IPS-NIHi11 (cell line): ENCODE data around the gene PBX1.
A peak's percentile ranks its signal among the peaks of the same experiment; 100 is the strongest.

Experiments
- DNase-seq: peaks from one replicate; pipeline ENCODE4 v3.0.0; 2012; ENCODE audit warnings: mixed read lengths, low spot score

The PBX1 gene

DNA sequence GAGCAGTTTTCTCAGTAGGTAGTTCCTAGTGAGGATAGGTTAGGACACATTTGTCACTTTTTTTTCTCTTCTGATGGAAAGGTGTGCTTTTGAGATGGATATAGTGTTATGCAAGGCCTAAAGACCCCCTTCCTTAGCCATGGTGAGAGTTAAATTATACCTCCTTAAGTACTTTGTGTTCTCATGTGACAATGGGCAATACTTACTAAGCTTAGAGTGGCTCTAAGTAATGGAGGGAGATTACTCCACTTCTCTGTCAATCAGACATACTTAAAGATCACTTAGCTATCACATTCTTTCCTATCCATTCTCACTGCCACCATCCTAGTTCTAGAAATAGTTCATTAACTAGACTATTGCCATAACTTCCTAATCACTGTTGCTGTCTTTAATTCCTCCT, 265.6 kb downstream of the PBX1 start:
- no peak for DNase-seq

DNA sequence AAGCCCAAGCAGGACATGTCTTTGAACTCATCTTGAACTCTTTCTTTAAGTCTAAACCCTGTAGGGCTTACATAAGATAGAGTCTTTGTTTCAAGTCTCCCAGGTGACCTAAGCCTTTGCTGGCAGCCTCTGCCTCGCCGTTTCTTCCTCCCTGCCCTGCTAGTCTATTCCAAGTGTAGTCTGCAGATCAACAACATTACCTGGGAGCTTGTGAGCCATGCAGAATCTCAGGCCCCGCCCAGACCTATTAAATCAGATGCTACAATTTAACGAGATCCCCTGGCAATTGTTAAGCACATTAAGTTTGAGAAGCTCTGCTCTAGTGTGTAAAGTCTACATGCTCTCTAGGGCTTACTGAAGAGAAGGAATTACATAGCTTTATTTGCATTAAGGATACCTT, 271.6 kb downstream of the PBX1 start:
- DNase-seq = no peak

DNA sequence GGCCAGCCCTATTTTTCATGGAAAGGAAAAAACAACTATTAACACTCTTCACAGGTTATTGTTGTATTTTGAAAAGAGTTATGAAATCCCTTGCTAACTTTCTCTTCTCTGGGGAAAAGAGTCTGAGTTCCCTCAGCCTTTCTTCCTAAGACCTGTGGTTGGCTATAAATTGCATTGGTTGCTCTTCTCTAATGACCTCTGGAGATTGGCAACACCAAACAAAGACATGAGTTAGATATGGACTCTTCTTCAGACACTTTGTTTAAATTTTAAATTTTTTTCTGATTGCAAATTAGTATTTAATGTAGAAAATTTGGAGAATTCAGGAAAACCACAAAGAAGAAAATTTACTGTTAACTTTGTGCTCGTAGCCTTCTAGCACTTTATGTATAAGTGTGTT, 275.7 kb downstream of the PBX1 start:
- no peak for DNase-seq

DNA sequence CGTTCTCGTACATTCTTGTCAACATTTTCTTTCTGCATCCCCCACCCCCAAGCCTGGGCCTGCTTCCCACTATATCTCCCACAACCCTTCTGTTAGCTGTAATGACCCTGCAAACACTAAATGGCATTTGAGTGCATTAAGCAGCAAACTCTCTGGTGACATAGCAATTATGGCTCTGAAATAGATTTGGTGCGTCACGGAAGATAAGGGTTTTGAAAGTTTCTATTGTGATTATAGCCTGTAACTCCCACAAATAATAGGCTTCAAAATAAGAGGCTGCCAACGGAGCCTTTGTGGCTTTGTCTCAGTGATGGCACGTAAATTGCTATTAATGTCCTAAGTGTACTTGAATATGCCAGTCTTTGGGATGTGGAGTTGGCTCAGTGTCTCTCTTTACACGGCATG, 277.6 kb downstream of the PBX1 start:
- DNase-seq = no peak

DNA sequence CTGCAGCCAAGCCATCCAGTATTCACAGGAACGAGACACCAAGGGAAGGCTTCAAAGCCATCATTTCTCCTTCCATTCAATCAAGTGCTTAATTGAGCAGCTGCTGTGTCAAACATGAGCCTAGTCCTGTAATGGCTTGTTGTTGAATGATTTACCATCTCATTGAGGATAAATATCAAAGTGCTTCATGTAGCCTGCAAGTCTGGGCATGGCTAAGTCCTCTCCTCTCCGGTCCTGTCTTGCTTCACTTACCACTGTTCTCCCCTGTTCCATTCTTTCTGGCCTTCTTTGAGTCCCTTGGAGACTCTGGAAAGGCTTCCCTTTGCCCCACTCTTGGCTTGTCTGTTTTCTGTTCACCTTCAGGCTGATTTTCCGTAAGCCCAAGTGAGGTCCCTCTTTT, 279.8 kb downstream of the PBX1 start:
- DNase-seq = no peak

DNA sequence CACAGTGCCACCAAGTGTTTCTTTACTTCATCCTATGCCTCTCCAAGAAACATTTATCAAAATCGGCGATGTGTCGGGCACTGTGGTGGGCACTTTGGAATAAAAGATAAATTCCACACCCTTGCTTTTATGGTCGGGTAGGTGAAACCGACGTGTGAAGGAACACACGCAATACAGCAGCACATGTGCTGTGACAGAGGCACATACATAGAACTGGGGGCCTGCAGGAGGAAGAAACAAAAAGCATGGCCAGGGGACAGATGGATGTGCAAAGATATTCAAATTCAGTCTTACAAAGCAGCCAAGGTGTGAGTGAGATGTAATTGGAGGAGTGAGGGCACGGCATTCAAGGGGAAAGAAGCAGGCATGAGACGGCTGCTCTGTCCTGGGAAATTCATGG, 282.0 kb downstream of the PBX1 start:
- DNase-seq = no peak

DNA sequence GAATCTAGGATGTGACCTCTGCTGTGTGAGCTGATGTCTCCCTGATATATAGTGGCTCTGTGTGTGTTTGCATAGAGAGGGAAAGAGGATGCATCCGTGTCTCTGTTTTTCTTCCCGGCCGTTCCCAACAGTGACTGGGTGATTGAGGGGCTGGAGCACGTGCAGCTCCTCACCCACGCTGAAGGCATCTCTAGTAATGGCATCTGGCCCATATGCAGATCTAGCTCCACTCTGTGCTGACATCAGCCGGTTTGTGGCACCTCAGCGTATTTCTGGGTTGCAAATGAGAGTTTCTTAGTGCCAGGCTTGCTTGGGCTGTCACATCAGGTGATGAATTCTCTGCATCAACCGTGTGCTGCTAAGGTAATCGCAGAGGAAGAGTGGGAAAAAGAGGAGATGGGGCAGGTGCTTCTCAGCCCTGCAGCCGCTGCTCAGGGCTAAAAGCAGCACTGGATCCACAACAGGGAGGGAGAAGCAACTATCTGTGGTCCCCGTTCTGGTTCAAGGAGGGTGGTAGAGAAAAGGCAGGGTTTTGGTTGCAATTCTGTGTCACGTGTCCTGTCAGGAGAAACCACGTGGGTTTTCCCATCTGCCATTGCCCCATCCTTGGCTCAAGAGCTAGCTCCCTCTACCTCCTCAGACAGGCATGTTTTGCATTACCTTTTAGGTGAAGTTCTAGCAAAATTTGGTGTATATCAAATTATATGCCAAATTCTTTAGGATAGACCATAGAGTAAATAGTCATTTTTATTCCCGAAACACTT, 282.9 kb downstream of the PBX1 start:
- DNase-seq = no peak

DNA sequence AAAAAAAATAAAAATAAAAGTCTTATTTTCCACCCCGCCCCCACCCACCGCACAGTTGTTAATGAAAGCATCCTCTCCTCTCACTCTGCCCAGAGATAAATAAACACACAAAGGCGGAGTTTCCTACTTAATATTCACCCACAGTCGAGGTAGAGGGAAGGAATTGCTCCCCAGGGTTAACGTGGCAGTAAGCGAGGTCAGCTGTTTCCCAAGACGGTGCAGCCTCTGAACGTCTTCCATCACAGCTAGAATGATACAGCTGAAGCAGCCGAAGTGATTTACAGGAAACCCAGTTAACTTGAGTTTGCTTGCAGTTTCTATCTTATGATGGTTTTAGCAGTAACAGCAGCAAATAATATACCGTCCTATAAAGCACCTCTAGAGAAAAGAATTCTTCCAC, 283.9 kb downstream of the PBX1 start:
- DNase-seq = no peak

DNA sequence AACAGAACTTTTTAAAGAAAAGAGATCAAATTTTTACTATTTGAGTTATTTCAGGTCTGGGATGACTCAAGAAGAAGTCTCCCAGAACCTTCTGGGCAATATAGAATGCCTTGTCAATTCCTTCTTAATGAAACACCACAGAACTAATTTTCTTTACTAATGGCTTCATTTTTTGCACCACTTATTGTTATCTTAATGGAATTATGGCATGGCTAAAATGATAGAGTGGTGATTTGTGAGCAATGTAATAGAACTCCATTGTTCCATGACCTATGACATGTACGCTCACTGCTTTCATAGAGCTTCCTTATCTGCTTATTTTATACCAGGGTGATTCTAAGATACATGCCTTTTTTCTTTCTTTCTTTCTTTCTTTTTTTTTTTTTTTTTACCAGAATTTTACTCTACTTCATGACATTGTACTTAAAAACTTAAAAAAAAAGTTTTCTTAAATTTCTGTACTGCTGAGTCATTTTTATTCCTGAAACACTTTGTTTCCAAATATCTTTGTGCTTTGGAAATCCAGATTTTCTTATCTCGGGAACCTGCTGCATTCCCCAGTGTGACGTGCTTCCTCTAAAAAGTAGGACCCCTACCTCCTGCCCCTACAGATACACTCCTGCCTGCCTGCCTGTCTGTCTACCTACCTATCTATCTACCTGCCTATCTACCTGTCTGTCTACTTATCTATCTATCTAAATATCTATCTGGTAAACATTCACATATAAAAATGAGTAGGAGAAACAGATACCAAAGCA, 284.9 kb downstream of the PBX1 start:
- no peak for DNase-seq

DNA sequence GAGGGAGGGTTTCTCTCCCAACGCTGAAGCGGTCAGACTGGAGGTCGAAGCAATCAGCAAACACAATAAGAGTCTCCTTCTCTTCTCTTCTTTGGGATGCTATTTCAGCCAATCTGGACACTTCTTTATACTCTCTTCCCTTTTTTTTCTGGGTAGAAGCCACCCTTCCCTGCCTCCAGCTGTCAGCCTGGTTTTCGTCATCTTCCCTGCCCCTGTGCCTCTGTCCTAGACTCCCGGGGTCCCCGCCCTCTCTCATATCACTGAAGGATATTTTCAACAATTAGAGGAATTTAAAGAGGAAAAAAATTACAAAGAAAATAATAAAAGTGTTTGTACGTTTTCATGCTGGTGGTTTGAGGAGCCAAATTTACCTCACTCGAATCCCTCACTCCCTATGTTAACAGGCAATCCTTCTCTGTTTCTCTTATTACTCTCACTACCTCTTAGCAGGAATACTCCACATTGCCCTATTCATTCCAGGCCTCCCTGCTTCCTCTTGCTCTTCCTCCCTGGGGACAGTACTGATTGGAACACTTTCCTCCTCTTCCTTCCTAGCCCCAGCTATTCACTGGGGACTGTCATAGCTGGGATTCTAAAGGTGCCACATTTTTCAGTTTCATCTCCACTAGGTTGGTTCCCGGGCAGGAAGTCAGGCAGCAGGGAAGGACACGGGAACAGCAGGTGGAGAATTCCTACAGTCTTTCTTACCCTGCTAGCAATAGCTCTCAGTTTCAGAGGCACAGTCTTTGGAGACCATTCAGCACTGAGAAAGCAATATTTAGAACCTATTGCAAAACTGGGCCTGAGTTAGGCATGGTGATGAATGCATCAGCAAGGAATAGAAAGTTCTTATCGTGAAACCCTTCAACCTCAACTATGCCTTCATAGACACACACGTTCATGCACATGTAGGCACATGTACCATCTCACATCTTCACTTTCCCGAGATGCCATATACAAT, 288.0 kb downstream of the PBX1 start:
- no peak for DNase-seq

DNA sequence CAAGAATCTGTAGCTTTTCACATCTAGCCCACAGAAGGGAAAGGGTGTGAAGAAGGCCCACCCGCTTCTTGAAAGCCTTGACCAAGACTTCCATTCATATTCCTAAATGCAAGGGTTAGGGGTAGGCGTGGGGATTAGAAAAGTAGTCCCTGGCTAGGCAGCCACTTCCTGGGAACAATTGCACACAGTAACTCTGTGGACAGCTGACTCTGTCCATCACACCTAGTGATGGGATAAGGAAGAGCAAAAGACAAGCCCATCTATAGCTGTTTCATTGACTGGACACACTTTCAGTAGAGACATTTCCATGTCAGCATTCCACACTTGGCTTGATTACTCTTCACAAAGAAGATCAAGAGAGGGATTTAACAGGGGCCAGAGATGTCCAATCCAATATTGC, 294.2 kb downstream of the PBX1 start:
- DNase-seq = no peak

DNA sequence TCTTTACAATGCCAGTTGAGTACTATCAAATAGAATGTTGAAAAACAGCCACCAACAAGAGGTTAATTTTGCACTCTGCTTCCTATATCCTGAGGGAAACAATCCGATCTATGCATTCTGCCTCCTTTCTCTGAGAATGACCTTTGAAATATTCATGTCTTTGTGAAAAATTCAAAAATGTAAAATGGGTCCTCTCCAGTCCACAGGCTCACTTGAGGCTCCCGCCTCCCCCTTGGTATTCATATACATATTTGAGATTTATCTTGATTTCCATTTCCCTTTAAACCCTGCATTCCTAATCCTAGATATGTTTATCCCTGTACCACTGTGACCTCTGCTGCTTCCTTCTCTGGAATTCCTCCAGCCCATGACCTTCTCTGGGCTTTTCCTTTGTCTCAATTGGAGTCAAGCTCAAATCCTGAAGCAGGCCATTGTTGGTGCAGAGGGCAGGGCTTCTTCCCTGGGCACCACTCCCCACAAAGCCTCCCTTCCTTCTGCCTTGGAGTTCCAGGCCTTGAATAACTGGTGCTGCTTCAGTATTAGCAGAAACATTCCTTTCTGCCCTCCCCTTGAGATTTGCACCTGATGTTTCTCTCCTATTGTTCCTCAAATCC, 296.8 kb downstream of the PBX1 start:
- peak; percentile 18 for DNase-seq

DNA sequence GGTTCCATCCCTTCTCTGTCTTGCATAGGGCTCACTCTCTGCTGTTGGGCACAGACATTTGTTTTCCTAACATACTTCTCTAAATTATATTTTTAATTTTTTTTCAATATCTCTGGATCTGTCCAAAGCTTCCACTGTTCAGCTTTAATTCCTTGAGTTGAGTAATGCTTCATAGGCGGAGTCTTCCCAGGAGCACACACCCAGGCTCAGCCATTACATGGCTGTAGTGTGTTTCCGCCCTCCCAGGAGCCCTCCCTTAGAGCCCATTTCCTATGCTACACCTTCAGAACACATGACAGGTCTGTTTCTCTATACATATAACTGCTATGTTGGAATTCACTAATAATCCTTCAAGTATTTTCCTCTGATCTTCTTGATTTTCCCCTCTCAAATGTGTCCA, 297.4 kb downstream of the PBX1 start:
- no peak for DNase-seq

DNA sequence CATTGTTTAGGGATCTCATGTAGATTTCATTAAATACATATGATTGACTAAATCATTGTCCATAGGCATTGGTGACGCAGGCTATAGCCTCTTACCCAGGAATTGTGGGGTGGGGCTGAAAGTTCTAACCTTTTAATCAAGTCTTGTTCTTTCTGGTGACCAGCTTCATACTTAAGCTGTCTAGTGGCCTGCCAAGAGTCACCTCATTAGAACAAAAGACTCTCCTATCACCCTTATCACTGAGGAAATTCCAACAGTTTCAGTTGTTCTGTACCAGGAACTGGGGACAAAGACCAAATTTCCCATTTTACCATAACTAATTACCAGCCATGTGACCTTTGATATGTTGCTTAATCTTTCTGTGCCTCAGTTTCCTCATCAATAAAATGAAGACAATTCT, 298.5 kb downstream of the PBX1 start:
- DNase-seq = no peak

DNA sequence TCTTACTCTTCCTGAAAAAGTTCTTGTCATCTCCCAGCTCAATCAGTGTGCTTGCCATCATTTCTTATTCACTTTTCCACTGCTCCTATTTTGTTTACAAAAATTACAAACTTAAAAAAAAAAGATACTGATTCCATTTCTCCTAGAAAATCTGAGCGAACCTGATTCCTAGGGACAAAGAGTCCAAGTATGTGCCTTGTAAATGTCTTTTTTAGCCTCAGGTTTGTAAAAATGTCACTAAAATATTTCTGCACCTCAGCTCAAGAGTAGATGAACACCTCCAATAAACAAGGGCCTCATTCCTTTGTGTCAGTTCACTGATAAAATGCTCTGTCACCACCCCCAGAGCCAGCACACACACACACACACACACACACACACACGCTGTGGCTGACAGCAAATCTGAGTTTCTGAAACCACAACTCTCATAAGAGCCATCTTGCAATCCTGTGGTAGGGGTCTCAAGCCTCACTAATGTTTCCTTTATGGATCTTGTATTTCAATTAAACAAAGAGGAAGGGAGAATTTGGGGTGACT, 299.2 kb downstream of the PBX1 start:
- DNase-seq = no peak

DNA sequence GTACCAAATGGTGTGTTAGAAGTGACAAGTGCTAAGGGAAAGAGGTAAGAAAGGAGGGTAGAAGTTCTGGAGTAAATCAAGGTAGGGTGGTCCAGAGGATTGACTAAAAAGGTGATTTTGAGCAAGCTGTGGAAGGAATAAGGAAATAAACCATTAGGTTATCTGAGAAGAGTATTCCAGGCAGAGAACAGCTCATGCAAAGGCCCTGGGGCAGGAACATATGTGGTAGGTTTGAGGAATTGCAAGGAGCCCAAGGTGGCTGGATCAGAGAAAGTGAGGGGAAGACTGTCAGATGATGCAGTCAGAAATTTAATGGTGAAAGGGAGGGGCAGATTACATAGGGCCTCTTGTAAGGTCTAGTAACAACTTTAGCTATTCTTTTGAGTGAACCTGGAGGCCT, 302.6 kb downstream of the PBX1 start:
- DNase-seq = no peak

DNA sequence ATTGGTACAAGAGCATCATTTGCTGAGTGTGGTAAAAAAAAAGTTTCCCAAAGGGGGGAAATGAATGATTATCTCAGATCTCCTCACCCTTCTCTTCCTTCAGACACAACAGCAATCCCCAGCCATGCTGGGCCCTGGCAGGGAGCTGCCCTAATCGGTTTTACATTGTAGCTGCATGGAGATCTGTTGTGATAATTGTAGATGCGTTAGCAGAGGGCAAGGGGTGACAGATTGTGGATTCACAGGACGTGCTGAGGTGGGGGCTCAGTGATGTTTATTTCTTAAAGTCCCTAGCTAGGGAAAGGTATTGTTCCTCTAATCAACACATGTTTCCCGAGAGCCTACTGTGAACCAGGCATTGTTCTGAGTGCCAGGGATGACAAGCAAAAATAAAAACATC, 304.1 kb downstream of the PBX1 start:
- no peak for DNase-seq

DNA sequence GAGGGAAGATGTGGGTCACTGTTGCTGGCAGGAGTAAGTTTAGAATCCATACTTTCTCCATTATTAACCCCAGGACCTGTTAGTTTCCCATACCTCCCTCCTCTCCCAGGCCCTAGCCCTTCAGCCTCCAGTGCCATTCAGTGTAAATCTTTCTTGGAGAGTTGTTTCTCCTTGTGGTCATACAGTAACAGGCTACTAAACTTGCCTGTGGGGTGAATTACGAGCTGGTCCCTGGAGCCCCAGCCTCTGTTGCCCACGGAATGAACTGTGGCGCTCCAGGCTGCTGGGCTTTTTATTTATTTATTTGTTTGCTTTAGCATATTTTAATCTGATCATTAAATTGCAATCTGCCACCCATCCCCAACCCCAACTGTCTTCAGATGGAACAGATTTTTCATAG, 305.2 kb downstream of the PBX1 start:
- no peak for DNase-seq

DNA sequence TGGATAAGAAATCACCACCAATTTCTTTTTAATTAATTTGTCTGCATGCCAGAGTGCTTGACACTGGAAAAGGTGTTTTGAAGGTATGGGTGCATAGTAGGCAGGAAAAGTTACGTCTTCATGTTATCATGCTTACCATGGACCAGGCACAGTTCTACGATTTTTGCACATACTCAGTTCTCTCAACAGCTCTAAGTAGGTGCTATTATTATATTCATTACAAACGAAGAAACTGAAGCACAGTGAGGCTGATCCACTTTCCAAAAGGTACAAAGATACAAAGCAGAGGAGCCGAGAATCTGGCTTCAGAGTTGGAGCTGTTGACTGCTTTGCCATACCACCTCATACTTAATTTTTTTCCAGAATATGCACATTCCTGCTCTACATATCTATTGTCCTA, 306.4 kb downstream of the PBX1 start:
- no peak for DNase-seq

DNA sequence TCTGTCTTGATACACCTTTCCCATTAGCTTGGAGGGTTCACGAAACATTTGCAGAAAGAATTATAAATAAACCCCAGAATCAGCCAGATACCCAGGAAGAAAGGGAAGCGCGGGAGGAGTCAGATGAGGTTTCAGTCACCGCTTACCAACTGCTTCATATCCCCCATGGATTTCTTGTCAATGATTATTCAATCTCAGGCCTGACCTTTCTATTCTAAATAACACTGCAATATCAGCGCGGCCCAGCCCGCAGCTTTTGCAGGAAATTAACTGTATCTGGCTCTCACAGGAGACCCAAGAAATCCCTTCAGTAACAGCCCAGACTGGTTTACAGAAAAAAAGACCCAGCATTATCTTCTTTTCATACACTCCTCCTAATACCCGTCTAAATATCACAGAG, 308.6 kb downstream of the PBX1 start:
- no peak for DNase-seq

DNA sequence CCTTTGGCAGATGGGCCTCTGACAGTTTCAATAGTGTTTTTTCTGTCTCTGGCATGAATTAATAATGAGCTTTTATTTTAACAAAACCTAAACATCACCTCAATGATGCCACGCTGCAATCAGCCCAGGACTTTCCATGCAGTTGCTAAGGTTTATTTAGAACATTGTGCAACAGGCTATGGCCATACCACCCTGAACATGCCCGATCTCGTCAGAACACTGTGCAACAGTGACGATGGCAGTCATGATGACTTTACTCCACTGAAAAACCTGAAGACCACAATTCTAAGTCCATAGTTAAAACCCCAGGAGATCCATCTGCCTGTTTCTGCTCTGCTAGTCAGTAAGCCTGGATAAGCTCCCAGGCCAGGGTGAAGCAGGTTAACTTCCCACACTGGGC, 310.0 kb downstream of the PBX1 start:
- DNase-seq = no peak

DNA sequence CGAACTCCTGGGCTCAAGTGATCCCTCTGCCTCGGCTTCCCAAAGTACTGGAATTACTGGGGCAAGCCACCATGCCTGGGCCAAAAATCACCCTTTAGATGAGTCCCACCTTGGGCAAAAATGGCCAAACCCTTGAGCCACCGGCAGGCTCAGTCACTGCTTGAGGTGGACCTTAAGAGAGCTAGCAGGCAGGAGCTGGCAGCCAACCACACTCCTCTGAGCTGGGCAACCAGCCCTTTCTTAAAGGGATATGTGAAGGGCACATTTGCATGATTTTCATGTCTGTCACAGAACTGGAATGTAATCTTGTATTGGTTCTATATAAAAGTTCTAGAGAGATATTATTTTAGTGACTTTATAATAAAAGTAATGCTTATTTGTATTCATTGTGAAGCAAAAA, 316.5 kb downstream of the PBX1 start:
- DNase-seq = no peak
